Dedifferentiated amniotic fluid mesenchymal stem cell (primary cell): Measurements from ENCODE around the gene SFSWAP.
A peak's percentile ranks its signal among the peaks of the same experiment; 100 is the strongest.
"Not testable (repeated sequence)": the region's sequence is repeated elsewhere in the genome, so short reads cannot be mapped to it uniquely, and the experiment has no call there.

Source experiments
- DNase-seq: peaks from one replicate; pipeline ENCODE4 v3.0.0-alpha.2; 2016; ENCODE audit errors: extremely low spot score

SFSWAP gene

DNA sequence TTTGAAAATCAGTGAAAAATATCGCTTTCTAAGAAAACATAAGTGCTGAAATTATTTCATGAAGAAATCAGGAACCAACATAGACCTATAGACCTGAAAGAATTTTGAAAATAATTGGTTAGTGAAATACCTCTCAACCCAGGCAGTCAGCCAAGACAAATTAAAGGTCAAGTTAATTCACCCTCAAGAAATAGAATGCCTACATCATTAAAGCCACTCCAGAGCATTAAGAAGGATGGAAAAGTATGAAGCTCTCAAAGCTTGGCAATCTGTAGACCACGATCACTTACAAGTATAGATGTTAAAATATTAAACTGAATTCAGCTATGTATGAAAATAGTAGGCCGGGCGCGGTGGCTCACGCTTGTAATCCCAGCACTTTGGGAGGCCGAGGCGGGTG, 48.3 kb downstream of the SFSWAP start:
- no peak for DNase-seq

DNA sequence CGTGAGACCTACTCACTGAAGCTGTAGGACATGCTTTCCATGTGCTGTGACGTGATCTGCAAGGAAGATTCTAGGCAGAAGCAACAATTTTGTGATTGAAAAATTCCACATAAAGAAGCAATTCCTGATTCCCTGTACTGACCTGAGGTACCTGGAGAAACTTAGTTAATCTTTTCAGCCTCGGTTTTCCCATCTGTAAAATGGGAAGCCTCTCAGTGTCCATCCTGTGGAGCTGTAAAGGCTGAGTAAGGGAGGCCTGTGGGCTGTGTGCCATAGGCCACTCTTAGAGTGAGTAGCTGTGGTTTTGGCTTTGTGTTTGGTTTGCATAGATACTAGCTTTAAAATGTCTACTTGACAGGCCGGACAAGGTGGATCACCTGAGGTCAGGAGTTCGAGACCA, 50.7 kb downstream of the SFSWAP start:
- DNase-seq, result no peak

DNA sequence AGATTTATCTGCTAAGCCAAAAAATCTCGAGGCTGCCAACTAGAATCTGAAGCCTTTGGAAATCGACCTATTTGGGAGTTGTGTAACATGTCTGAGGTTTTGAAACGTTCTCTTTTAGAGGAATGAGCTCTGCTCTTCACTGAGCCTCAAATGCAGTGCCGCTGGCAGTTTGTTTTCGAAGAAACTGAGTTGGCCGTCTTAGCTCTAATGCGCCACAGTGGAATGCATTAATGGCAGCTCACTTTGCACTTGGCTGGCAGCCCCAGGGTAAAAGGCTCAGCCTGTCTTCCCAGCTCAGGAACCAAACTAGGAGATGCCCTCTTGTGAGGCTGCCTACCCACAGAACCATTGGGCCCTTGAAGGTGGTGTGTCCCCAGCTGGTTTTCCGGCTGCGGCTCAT, 53.8 kb downstream of the SFSWAP start:
- DNase-seq, result no peak

DNA sequence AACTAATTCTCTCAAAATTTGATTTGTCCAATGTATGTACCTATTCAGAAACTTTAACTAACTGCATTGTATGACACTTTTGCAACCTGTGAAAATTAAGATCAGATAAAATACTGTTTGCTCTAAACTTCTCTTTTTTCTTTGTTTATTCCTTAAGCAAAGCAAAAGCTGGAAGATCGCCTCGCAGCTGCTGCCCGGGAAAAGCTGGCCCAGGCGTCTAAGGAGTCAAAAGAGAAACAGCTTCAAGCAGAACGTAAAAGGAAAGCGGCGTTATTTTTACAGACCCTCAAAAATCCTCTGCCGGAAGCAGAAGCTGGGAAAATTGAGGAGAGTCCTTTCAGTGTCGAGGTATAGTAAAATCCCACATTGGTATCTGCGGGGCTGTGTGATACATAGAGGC, 55.1 kb downstream of the SFSWAP start:
- no peak for DNase-seq

DNA sequence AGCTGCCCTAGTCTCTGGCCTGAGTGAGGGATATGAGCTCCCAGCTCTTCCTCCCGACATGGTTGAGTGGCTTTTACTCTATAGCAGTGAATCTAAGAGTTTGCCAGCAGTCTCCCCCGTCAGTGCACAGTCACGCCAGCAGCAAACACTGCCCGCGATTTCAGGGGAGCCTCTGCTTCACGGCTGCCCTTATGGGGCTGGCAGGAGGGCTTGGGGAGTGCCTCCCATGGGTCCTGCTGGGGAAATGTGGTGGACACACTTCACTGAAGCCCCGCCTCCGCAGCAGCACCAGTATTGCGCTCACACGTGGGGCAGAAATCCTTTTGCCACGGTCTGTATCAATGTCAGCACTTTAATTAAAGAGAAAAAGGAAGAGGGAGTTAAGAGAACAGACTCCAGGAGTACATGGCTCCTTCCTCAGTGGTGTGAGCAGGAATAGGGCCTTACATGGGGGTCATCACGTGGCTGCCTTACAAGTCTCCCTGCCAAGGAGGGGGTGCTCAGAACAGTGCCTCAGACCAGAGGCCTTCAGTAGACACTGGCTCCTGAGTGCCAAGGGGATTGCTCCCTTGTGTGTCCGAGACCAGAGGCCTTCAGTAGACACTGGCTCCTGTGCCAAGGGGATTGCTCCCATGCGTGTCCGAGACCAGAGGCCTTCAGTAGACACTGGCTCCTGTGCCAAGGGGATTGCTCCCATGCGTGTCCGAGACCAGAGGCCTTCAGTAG, 55.7 kb downstream of the SFSWAP start:
- DNase-seq, result no peak

DNA sequence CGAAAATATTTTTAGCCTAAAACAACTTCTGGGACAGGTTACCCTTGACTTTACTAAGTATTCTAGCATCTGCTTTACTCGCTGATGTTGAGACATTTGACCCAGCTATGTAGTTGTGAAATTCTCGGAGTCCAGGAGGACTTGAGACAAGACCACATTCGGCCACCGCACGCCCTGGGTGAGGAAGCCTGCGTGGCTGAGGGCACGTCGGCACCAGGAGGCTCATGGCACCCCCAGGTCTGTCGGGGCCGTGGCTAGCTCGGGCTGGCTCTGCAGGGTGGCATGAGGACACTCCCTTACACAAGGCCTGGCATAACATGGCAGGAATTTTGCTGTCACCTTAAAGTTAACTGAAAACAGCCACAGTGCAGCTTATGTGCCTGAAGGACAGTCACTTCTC, 59.2 kb downstream of the SFSWAP start:
- no peak for DNase-seq

DNA sequence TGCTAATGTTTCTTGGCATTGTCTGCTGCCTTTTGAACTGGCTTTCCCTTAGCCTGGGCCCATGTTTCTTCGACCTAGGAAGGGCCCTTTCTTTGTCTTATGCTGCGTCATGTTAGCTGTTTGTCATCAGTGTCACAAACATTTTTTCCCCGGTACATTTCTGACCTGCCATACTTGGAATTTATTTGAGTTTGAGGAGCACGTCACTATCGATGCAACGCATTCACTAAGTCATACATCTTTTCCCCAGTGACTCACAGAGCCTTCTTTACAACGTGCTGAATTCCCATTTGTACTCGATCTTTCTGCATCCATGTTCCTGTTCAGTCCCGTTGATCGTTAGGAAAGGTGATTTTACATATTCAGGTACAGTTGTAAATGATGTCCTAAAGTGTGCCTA, 61.1 kb downstream of the SFSWAP start:
- DNase-seq, result no peak

DNA sequence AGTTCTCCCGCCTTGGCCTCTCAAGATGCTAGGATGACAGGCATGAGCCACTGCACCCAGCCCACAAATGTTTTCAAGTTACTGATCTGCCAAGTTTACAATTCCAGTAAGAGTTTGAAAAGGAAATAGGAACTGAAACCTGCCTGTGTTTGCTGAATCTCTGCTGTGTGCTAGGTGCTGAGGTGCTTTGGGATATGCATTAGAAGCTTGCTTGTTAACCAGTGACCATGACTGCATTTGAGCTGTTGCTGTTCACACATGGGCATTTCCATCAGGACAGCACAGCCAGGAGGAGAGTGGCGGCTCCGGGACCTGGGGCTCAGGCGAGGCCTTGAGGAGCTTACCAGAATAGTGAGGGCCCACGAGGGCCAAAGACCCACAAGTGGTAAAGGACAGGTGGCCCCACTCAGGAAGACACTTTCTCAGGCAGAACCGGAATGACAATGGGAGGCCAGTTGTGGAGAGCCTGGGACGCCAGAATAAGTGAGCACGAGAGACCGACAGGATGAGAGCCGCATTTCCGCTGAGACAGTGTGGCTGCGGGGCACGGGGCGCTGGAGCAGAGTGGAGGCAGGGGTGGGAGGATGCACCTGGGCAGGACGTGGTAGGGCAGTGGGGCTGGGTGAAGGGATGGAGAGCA, 62.8 kb downstream of the SFSWAP start:
- no peak for DNase-seq

DNA sequence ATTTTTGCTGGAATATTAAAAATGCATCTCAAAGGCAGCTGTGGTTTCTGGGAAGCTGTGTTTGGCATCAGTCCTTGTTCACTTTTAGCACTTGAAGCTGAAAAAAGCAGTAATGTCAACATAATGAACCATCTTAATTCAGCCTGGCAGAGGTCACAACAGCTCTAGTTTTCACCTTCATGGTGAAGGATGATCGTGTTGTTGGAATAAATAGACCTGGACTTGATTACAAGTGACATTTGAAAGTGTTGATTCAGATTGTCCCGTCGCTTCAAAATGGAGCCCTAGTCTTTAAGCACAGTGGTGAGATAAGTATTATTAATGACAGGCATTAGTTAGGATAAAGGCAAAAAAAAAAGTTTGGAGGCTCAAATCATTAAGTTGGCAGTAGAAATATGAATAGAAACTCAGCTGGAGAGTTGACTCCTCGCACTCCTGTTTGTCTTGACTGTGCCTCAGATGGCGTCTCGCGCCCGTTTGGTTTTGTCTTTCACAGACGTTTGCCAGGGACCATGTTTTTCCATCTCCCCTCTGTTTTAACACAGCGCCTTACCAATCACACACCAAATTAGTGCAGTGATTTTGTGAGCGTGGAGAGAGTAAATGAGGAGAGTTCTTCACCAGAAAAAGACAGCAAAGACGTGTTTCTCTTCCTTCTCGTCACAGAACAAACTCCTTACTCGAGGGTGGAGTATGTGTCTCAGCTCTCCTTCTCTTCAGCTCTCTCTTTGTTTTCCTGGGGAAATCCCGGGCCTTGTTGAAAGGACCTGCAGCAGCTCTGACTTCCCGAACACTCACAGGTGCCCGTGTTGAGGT, 63.9 kb downstream of the SFSWAP start:
- no peak for DNase-seq

DNA sequence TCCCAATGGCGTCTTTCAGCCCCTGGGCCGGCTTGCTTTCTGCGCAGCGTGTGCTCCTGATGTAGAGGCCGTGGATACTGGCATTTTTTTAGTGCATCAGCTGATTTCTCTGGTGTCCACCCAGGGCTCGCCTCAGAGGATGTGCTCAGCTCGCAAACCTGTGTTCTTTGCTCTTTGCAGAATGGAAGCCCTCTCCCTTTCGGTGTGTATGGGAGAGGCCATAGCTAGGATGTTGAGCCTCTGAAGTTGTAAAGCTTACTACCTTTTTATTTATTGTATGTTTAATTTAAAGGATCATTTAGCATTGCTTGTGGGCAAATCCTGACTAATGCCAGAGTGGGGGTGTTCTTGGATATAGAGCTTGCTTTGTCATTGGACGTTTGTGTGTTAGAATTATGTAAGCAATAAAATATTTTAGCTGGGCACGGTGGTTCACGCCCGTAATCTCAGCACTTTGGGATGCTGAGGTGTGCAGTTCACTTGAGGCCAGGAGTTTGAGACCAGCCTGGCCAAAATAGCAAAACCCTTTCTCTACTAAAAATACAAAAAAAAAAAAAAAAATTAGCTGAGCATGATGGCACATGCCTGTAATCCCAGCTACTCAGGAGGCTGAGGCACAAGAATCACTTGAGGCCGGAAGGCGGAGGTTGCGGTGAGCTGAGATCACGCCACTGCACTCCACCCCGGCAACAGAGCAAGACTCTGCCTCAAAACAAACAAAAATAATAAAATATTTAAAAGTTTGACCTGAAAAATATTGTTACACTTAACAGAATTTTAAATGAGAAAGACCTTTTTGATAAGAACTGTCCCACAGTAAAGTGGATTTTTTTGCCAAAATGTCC, 64.7 kb downstream of the SFSWAP start:
- no peak for DNase-seq

DNA sequence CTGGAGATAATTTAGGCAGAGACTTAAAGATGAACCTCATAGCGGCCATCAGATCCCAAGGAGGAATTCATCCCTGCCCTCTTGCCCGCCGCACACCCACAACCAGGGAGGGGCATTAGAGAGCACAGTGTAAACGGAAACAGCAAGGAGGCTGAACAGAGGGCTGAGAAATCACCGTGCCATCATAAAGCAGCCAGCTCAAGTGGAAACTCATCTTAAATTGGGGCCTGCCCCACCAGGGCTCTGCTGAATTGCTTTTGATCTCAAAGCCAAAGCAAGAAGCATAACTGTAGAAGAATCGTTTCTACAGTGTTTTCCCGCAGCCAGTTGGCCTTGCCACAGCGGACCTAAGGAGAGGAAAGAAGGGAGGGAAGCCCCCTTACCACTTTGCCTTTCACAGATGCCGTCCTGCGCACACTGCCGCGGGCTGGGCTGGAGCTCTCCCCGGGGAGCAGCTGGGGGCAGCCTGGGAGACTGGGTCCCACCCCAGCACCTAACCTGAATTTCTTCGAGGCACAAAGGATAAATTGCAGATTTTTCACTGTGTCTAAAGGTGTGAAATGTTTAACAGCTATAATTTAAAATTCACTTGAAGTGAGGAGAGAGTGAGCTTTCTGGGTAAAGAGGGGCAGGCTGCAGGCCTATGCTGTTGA, 65.5 kb downstream of the SFSWAP start:
- no peak for DNase-seq

DNA sequence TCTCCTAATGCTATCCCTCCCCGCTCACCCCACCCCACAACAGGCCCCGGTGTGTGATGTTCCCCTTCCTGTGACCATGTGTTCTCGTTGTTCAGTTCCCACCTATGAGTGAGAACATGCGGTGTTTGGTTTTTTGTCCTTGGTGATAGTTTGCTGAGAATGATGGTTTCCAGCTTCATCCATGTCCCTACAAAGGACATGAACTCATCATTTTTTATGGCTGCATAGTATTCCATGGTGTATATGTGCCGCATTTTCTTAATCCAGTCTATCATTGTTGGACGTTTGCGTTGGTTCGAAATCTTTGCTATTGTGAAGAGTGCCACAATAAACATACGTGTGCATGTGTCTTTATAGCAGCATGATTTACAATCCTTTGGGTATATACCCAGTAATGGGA, 66.4 kb downstream of the SFSWAP start:
- not testable (repeated sequence) for DNase-seq

DNA sequence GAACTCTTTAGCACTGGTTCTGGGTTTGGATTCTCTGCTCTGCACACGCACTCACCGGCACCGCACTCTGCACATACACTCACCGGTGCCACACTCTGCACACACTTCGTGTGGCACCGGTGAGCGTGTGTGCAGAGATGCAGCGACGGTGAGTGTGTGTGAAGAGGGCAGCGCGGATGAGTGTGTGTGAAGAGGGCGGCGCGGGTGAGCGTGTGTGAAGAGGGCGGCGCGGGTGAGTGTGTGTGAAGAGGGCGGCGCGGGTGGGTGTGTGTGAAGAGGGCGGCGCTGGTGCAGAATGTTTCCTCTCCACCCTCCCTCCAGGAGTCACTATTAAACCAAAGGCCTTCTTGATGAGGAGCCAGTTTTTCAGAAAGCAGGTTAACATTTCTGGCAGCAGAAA, 68.1 kb downstream of the SFSWAP start:
- no peak for DNase-seq

DNA sequence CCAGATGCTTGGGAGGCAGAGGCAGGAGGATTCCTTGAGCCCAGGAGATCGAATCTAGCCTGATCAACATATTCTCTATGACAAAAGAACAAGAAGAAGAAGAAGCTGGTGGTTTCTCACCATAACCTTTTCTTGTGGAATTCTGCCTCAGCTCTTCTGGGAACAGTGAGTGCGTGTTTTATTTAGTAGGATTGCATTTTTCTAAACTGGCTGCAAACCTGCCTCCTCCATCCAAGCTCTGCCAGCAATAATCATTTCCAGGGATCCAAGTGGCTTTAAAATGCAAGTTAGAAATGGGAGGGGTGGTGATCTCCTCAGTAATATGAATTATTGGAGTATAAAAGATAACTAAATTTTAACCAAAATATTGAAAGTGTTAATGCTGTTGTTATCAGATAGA, 71.2 kb downstream of the SFSWAP start:
- no peak for DNase-seq

DNA sequence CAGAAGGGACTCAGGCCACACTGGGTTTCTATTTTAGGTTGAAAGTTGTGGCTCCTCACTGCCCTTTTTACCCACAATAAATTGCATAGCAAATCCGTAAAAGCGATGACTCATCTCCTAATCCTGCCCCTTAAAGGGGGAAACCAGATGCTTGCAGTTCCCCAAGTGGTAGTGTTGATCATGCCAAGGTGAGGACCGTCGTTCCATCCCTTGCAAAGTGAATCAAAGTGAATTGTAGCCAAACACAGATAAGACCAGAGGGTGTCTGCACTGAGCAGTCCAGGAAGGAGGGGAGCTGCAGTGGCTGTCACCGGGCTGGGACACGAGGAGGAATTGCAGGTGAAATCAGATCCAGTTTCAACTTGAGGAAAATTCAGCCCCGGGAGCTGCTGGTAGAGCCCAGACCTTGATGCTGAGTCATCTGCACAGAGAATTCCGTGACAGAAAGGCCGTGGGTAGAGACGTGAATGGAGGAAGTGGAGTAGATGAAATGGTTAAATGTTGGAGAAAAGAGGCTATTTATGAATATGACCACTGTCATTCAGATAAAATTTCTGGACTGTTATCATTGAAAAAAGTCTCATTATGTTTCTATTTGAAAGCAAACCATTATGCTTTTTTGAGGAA, 73.1 kb downstream of the SFSWAP start:
- peak; percentile 78 for DNase-seq

DNA sequence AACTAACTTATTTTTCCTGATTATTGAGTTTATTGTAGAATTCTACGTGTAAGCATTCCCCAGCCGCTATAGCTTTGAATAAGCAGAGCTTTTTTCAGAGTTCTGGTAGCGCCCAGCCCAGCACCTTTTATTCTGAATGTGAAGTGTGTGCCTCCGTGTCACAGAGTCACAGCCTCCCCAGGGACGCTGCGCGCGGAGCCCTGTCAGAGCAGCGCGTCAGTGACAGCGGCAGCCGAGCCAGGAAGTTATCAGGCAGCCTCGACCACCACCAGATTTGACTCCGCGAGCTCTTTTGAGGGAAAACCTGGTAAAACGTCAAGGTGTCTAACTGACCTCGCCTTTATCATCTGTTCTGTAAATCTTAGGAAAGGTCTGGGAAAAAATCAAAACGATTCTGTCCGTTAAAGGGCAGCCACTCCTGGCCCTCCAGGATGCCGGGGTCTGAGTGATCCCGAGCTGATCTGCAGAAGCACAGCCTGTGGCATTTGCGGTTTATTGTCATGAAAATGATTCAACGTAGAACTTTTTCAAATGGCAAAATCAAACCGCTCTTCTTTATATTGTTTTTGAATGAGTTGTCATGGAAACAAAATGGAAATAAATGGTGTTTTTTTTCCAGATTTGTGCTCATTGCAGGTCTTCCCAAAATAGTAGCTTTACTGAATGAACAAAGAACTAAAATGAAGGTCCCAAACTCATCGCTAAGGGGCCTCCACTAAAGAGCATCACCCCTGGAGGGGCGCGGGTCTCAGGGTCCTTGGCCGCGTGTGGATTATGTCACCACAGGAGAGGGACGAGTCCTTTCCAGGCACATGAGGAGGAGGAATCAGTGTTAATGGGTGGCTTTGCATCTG, 74.2 kb downstream of the SFSWAP start:
- DNase-seq, result no peak

DNA sequence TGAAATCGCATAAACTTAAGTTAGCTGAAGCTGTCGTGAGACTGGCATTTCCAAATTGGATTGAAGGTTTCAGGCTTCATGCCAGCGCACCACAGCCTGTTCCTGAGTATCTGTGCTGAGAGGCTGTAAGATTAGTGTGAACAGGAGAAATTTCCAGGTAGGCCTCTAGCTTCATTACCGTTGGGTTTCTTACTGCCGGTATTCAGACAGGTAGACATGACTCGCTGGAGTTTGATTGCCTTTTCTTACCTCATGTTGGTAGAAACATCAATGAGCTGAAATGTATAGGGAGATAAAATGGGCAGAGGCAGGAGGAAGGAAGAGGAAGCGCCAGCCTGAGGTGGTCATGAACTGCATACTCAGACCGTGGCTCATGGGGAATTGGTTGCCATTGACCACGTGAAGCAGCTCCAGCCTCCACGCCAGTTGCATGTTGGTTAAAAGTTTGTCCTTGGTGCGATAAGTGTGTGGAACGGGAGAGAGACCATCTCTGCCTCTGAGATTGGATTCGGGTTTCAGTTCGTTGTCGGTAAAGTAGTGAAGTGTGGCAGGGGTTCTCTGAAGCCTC, 75.0 kb downstream of the SFSWAP start:
- no peak for DNase-seq

DNA sequence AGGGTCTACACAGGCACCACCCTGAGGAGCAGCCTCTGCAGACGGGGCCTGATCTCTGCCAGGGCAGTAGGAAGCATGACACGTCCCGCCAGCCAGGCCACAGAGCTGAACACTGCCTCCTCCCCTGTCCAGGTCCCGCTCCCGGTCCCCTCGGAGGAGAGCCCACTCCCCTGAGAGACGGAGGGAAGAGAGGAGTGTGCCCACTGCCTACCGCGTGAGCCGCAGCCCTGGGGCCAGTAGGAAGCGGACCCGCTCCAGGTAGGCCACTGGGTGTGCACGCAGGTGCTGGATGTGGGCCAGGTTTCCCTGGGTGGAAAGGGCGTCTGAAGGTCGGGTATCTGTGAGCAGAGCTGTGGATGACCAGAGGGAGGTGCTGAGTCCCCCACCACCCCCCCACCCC, 75.4 kb downstream of the SFSWAP start:
- DNase-seq, result no peak

DNA sequence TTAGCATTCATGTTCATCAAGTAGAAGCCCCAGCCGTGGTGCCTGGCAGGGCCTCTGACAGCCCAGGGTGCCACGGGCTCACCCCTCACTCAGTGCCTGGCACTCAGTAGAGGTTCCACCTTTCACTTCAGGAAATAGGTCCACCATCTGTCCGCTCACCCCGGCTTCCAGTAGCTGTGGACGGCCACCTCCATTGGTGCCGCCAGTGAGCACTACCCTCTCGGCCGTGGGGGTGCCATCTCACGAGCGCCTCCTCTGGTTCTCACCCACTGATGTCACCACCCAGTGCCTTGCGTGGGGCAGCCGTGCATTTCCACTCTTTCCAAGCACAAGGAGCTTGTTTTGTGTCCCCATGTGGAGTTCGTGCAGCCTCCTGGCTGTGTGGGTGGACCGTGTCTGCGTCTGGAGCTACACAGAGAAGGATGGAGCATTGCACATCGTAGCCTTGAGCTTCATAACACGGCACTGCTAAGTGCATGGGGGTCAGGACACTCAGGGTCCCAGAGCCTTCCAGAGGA, 76.3 kb downstream of the SFSWAP start:
- DNase-seq, result no peak

DNA sequence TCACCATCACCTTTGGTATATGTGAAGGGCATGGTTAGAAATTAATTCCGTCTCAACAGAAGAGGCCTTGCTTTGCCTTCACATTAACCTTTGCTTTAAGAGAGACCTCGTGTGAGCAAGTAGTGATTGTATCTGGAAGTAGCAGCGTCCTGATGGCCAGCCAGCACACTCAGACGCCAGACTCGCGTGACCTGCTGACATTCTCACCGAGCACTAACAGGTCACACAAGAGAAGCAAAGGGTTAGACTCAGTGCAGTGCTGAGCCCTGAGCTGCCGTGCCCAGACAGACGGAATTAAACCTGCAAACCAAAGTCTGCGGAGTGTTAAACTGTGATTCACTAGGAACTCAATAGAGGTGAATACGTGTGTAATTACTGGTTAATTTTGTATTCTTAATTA, 77.2 kb downstream of the SFSWAP start:
- no peak for DNase-seq
